Neural progenitor cell (in vitro differentiated cells): ENCODE results near the gene SH3BGR. TPM values are rescaled to one million over a fixed set of nuclear protein-coding genes. Genes with fewer than 3 reads are reported as not detected.
A peak's percentile ranks its signal among the peaks of the same experiment; 100 is the strongest.

Experiments used
- DNase-seq: peaks from one replicate; pipeline ENCODE4 v3.0.0-alpha.2; 2016; ENCODE audit warnings: low spot score
- H2AFZ ChIP-seq: fragments of 200-600 bp; sonication (generic); replicated peaks from 2 replicates; pipeline ENCODE4 v1.6.1; 2016; ENCODE audit warnings: antibody characterized with exemption
- H3F3A ChIP-seq: fragments of 200-600 bp; sonication (generic); 2 replicates; pipeline ENCODE4 v1.6.1; 2016; ENCODE audit warnings: antibody characterized with exemption, low read depth
- H3K27ac ChIP-seq: fragments of 200-600 bp; sonication (generic); 2 replicates; pipeline ENCODE4 v1.5.1; 2016; ENCODE audit warnings: mild to moderate bottlenecking
- H3K27me3 ChIP-seq: fragments of 200-600 bp; sonication (generic); 2 replicates; pipeline ENCODE4 v1.6.1; 2016; ENCODE audit warnings: mild to moderate bottlenecking, moderate library complexity
- H3K36me3 ChIP-seq: fragments of 200-600 bp; sonication (generic); 2 replicates; pipeline ENCODE4 v1.5.1; 2016
- H3K4me1 ChIP-seq: fragments of 200-600 bp; sonication (generic); 2 replicates; pipeline ENCODE4 v1.6.1; 2016; ENCODE audit warnings: mixed run types
- H3K4me2 ChIP-seq: fragments of 200-600 bp; sonication (generic); 2 replicates; pipeline ENCODE4 v1.6.1; 2016
- H3K4me3 ChIP-seq: fragments of 200-600 bp; sonication (generic); 2 replicates; pipeline ENCODE4 v1.5.1; 2016
- H3K79me2 ChIP-seq: fragments of 200-600 bp; sonication (generic); 2 replicates; pipeline ENCODE4 v1.6.1; 2016; ENCODE audit warnings: low read depth
- H3K9ac ChIP-seq: fragments of 200-600 bp; sonication (generic); 2 replicates; pipeline ENCODE4 v1.6.1; 2016
- H3K9me3 ChIP-seq: fragments of 200-600 bp; sonication (generic); 2 replicates; pipeline ENCODE4 v1.5.1; 2016; ENCODE audit warnings: low read depth
- H4K20me1 ChIP-seq: fragments of 200-600 bp; sonication (generic); 2 replicates; pipeline ENCODE4 v1.6.1; 2016; ENCODE audit warnings: low read depth
- H3K27ac Mint-ChIP-seq: 3 replicates; pipeline ENCODE4 v1.8.0; 2021; ENCODE audit warnings: mixed read lengths
- H3K27me3 Mint-ChIP-seq: 2 replicates; pipeline ENCODE4 v1.8.0; 2022; ENCODE audit warnings: low read depth, mild to moderate bottlenecking, inconsistent platforms, moderate library complexity, mixed read lengths; ENCODE audit not compliant: insufficient read depth
- H3K36me3 Mint-ChIP-seq: 3 replicates; pipeline ENCODE4 v1.8.0; 2021; ENCODE audit warnings: mixed read lengths
- H3K4me1 Mint-ChIP-seq: 3 replicates; pipeline ENCODE4 v1.8.0; 2021; ENCODE audit warnings: mixed read lengths
- H3K4me3 Mint-ChIP-seq: 3 replicates; pipeline ENCODE4 v1.8.0; 2021; ENCODE audit warnings: mild to moderate bottlenecking, moderate library complexity, mixed read lengths
- H3K9me3 Mint-ChIP-seq: 3 replicates; pipeline ENCODE4 v1.8.0; 2020; ENCODE audit warnings: mixed read lengths
- CTCF ChIP-seq: fragments of 200-600 bp; sonication (generic); IDR thresholded peaks from 2 replicates; pipeline ENCODE4 v1.5.1; 2017; ENCODE audit warnings: antibody characterized with exemption, mild to moderate bottlenecking
- EZH2 ChIP-seq: fragments of 200-600 bp; sonication (generic); IDR thresholded peaks from 2 replicates; pipeline ENCODE4 v1.6.1; 2017; ENCODE audit warnings: antibody characterized with exemption, mild to moderate bottlenecking, moderate library complexity
- EZH2phosphoT487 ChIP-seq: fragments of 200-600 bp; sonication (generic); IDR thresholded peaks from 2 replicates; pipeline ENCODE4 v1.6.1; 2017; ENCODE audit warnings: antibody characterized with exemption
- total RNA-seq: library from RNA; depleted of rRNA; stranded (reverse); fragments of >200 nt; gene quantifications from 2 replicates; pipeline ENCODE4 v1.2.3, GENCODE V29; 2015; ENCODE audit warnings: low replicate concordance

The SH3BGR gene
- total RNA-seq, 1 donor from 2014 or later, result 12.2 TPM

DNA sequence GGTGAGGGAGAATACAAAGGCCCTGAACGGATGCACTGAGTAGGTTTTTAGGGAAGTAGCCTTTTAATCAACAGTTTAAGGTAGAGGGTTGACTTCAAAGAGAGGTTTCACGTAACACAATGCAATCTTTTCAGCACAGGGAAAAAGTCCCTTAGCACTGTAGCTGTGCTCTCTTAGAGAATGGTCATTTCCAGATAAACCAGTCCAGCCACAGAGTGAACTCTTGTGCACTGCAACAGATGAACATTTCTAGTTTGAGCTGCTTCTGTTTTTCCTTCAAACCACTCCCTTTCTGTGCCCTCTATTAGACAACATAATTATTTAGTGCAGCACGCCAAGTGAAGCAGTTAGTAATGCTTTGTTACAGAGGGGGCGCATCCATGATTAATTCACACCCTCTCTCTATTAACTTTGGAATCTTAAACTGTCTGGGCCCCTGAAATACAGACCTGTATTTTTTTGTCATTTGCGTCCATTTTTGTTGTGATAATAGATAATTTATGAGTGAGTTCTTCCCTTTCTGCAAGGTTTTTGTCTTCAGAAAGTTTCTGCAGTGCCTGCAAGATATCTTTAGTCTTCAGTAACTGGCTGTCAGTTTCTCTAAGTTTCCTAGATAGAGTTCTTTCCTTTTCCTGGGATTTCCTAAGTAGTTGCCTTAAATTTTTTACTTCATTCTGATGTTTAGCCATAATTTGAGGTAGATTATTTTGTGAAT, 29.1 kb upstream of the SH3BGR start:
- no peak overlapping the region for H3K4me3 Mint-ChIP-seq
- Histone ChIP-seq H4K20me1 (no peaks in the 10 kb centered on the region), H3K9ac (no peak overlapping the region), H3K27ac (peak overlapping the region; percentile 43), H3K9me3 (no peaks in the 10 kb centered on the region), H3K36me3 (no peaks in the 10 kb centered on the region), H3K4me1 (peaks cover 14% of the 10 kb centered on the region), H3K4me2 (peak overlapping the region; percentile 50), H2AFZ (no peak overlapping the region), H3K4me3 (no peak overlapping the region), H3K27me3 (no peaks in the 10 kb centered on the region), H3F3A (peaks cover 5% of the 10 kb centered on the region), H3K79me2 (no peaks in the 10 kb centered on the region)
- no peak overlapping the region for H3K27ac Mint-ChIP-seq
- H3K27me3 Mint-ChIP-seq, result peaks cover 2% of the 10 kb centered on the region
- peak; percentile 13 for DNase-seq
- H3K36me3 Mint-ChIP-seq, result peaks cover 6% of the 10 kb centered on the region
- TF ChIP-seq CTCF (no peak), EZH2 (no peak)
- peaks cover 15% of the 10 kb centered on the region for H3K4me1 Mint-ChIP-seq
- peaks cover 3% of the 10 kb centered on the region for H3K9me3 Mint-ChIP-seq

- DNase-seq, result no peak
- Mint-ChIP-seq H3K9me3 (no peaks in the 10 kb centered on the region), H3K27me3 (no peaks in the 10 kb centered on the region), H3K27ac (no peak overlapping the region), H3K4me3 (no peak overlapping the region), H3K36me3 (peaks cover 4% of the 10 kb centered on the region), H3K4me1 (peaks cover 25% of the 10 kb centered on the region)
- Histone ChIP-seq H3K4me2 (no peak overlapping the region), H3K4me3 (no peak overlapping the region), H3F3A (peaks cover 18% of the 10 kb centered on the region), H3K79me2 (no peaks in the 10 kb centered on the region), H3K27ac (no peak overlapping the region), H2AFZ (no peak overlapping the region), H3K9ac (no peak overlapping the region), H4K20me1 (no peaks in the 10 kb centered on the region), H3K27me3 (no peaks in the 10 kb centered on the region), H3K36me3 (no peaks in the 10 kb centered on the region), H3K4me1 (peaks cover 17% of the 10 kb centered on the region), H3K9me3 (no peaks in the 10 kb centered on the region)
- TF ChIP-seq EZH2phosphoT487 (no peak), CTCF (no peak), EZH2 (no peak)
These were observed 22.3 kb upstream of the SH3BGR start for GRCh38 chr21:39429445-39429844.

- H3K36me3 Mint-ChIP-seq, result peaks cover 4% of the 10 kb centered on the region
- H3K27ac Mint-ChIP-seq, result peak overlapping the region; percentile 64
- peak; percentile 33 for DNase-seq
- Histone ChIP-seq H3K9ac (no peak overlapping the region), H4K20me1 (no peaks in the 10 kb centered on the region), H3K4me3 (peak overlapping the region; percentile 14), H2AFZ (no peak overlapping the region), H3K36me3 (no peaks in the 10 kb centered on the region), H3F3A (peaks cover 18% of the 10 kb centered on the region), H3K79me2 (no peaks in the 10 kb centered on the region), H3K4me1 (peaks cover 17% of the 10 kb centered on the region), H3K27ac (no peak overlapping the region), H3K4me2 (peak overlapping the region; percentile 29), H3K27me3 (no peaks in the 10 kb centered on the region), H3K9me3 (no peaks in the 10 kb centered on the region)
- peaks cover 25% of the 10 kb centered on the region for H3K4me1 Mint-ChIP-seq
- H3K4me3 Mint-ChIP-seq, result no peak overlapping the region
- no peaks in the 10 kb centered on the region for H3K27me3 Mint-ChIP-seq
- no peak for TF ChIP-seq CTCF
- TF ChIP-seq EZH2phosphoT487, result no peak
- TF ChIP-seq EZH2, result no peak
- no peaks in the 10 kb centered on the region for H3K9me3 Mint-ChIP-seq
These were observed 21.8 kb upstream of the SH3BGR start for GRCh38 chr21:39430016-39430415.
